Measurements from ENCODE around the gene RALGPS1. TPM values are rescaled to one million over a fixed set of nuclear protein-coding genes. Genes with fewer than 3 reads are reported as not detected.

Gene RALGPS1
- total RNA-seq, 1 experiment from 2014 or later: 18.6 TPM

- Histone ChIP-seq H4K8ac (replicated peaks; ENCODE audit: insufficient read length, low read depth, low read length) (no peak overlapping the region), H2BK15ac (ENCODE audit: low read depth, low read length) (no peak overlapping the region), H3K14ac (ENCODE audit: insufficient read depth, low read length) (no peak overlapping the region), H3K4ac (ENCODE audit: low read depth, low read length) (no peak overlapping the region), H4K20me1 (ENCODE audit: control insufficient read depth, insufficient read depth, insufficient read length) (peaks cover 4% of the 10 kb centered on the region), H4K91ac (ENCODE audit: insufficient read length, low read depth, low read length) (no peak overlapping the region), H2BK120ac (ENCODE audit: low read depth, low read length, poor library complexity, severe bottlenecking) (no peak overlapping the region), H3K4me1 (ENCODE audit: insufficient read depth, low read length) (peaks cover 6% of the 10 kb centered on the region; the same call in 1 of the 2 replicates), H2BK12ac (ENCODE audit: insufficient read length, low read depth, low read length) (no peak overlapping the region), H4K5ac (ENCODE audit: insufficient read length, low read depth, low read length) (no peak overlapping the region), H3K23ac (ENCODE audit: insufficient read length, low read depth, low read length) (no peak overlapping the region), H3K79me1 (ENCODE audit: insufficient read depth, low read depth, low read length, poor library complexity, severe bottlenecking) (no peaks in the 10 kb centered on the region), H2AK5ac (ENCODE audit: insufficient read length, low read length) (no peak overlapping the region), H2BK20ac (ENCODE audit: low read depth, low read length, poor library complexity, severe bottlenecking) (no peak overlapping the region), H3K27me3 (ENCODE audit: insufficient read depth, low read length) (no peaks in the 10 kb centered on the region), H3T11ph (ENCODE audit: low read length) (no peak overlapping the region), H3K9me3 (ENCODE audit: control insufficient read depth, low read depth, low read length) (no peaks in the 10 kb centered on the region), H3K79me2 (ENCODE audit: insufficient read depth, low read length) (no peaks in the 10 kb centered on the region), H3K4me2 (ENCODE audit: insufficient read depth, insufficient read length, low read length) (no peak overlapping the region), H2BK5ac (ENCODE audit: insufficient read length, low read length) (no peak overlapping the region), H3K23me2 (ENCODE audit: insufficient read length, low read depth, low read length, poor library complexity, severe bottlenecking) (no peaks in the 10 kb centered on the region), H2AFZ (ENCODE audit: low read length) (no peak overlapping the region), H3K27ac (ENCODE audit: insufficient read length, low read depth, low read length) (no peak overlapping the region), H3K9ac (ENCODE audit: extremely low read depth, insufficient read length, low read length) (no peak overlapping the region), H3K56ac (ENCODE audit: insufficient read length, low read depth, low read length) (no peak overlapping the region), H3K18ac (ENCODE audit: insufficient read length, low read depth, low read length) (no peak overlapping the region)
- Mint-ChIP-seq H3K27me3 (ENCODE audit: low read depth) (no peaks in the 10 kb centered on the region), H3K4me1 (peaks cover 25 to 29% of the 10 kb centered on the region in 2 experiments), H3K4me3 (no peak overlapping the region), H3K9me3 (no peaks in the 10 kb centered on the region), H3K27ac (no peak overlapping the region), H3K36me3 (ENCODE audit: insufficient read depth in 1 of 3, low read depth in 3 of 3) (peaks cover 0 to 3% (median 2%) of the 10 kb centered on the region in 3 experiments; a peak in 3 of 7 replicates)
- no peak for DNase-seq
- no peak for TF ChIP-seq CTCF (conservative IDR thresholded peaks at IDR 0.05)
- WGBS (ENCODE audit: extremely low coverage, insufficient read length, low lambda C conversion rate): no CpG with 5 or more reads among the region's 5 CpGs
Measured at GRCh38 chr9:126935630-126936029, 21.0 kb downstream of the RALGPS1 start.

Measured in H9 (cell line).